WTC11 (cell line): Measurements from ENCODE around the gene ANKRD11. TPM values are rescaled to one million over a fixed set of nuclear protein-coding genes. Genes with fewer than 3 reads are reported as not detected.

ENCODE experiments used
- ATAC-seq: fragments of 200-7000 bp; cut with Tn5 transposase; 2 replicates; pipeline ENCODE4 v1.10.0; 2021; ENCODE audit warnings: mild to moderate bottlenecking, moderate library complexity
- CTCF ChIA-PET: fragments of 300-600 bp; sonication (Branson Sonifier 250); formaldehyde crosslinking; loops from one replicate; lab custom pipeline; 2021; ENCODE audit warnings: antibody characterized with exemption; lab: Charles Lee
- POLR2A ChIA-PET: fragments of 350-600 bp; sonication (Branson Sonifier 250); formaldehyde crosslinking; loops from one replicate; lab custom pipeline; 2021; ENCODE audit warnings: antibody characterized with exemption; lab: Charles Lee
- DNase-seq: peaks from one replicate; pipeline ENCODE4 v3.0.0; 2021; ENCODE audit warnings: low spot score
- H3K27ac Mint-ChIP-seq: 2 replicates; pipeline ENCODE4 v1.8.0; 2021; ENCODE audit warnings: mixed read lengths
- H3K27me3 Mint-ChIP-seq: 2 replicates; pipeline ENCODE4 v1.8.0; 2021; ENCODE audit warnings: low read depth, mild to moderate bottlenecking, moderate library complexity, mixed read lengths
- H3K36me3 Mint-ChIP-seq: 2 replicates; pipeline ENCODE4 v1.8.0; 2021; ENCODE audit warnings: mixed read lengths
- H3K4me1 Mint-ChIP-seq: 2 replicates; pipeline ENCODE4 v1.8.0; 2022; ENCODE audit warnings: mixed read lengths
- H3K4me3 Mint-ChIP-seq: 2 replicates; pipeline ENCODE4 v1.8.0; 2021; ENCODE audit warnings: mild to moderate bottlenecking, moderate library complexity, mixed read lengths
- H3K9me3 Mint-ChIP-seq: 2 replicates; pipeline ENCODE4 v1.8.0; 2021; ENCODE audit warnings: mixed read lengths
- CBFB ChIP-seq: sonication (generic); formaldehyde crosslinking; IDR thresholded peaks from 2 replicates; pipeline ENCODE4 v1.8.1; 2022; ENCODE audit warnings: mild to moderate bottlenecking, low read depth, missing genetic modification reagents
- CREB1 ChIP-seq: sonication (generic); formaldehyde crosslinking; IDR thresholded peaks from 2 replicates; pipeline ENCODE4 v1.8.0; 2023; ENCODE audit warnings: mild to moderate bottlenecking, missing genetic modification reagents
- EMX1 ChIP-seq: fragments of 250-450 bp; sonication (Bioruptor Pico); IDR thresholded peaks from 2 replicates; pipeline ENCODE4 v1.8.0; 2021; ENCODE audit warnings: mild to moderate bottlenecking
- GTF2I ChIP-seq: fragments of 250-450 bp; sonication (Bioruptor Pico); conservative IDR thresholded peaks from 2 replicates; pipeline ENCODE4 v1.4.0; 2021; ENCODE audit warnings: mild to moderate bottlenecking
- IRF2 ChIP-seq: sonication (generic); formaldehyde crosslinking; IDR thresholded peaks from 2 replicates; pipeline ENCODE4 v1.8.0; 2022; ENCODE audit warnings: low read depth, missing genetic modification reagents, borderline replicate concordance
- JUN ChIP-seq: sonication (generic); formaldehyde crosslinking; IDR thresholded peaks from 2 replicates; pipeline ENCODE4 v1.8.0; 2023; ENCODE audit warnings: mild to moderate bottlenecking, missing genetic modification reagents
- NFATC4 ChIP-seq: fragments of 250-450 bp; sonication (Bioruptor Pico); IDR thresholded peaks from 2 replicates; pipeline ENCODE4 v1.9.0; 2021; ENCODE audit warnings: mild to moderate bottlenecking
- NFYB ChIP-seq: sonication (generic); formaldehyde crosslinking; conservative IDR thresholded peaks from 2 replicates; pipeline ENCODE4 v1.8.0; 2022; ENCODE audit warnings: low read depth, missing genetic modification reagents
- NR1H2 ChIP-seq: sonication (generic); formaldehyde crosslinking; IDR thresholded peaks from 2 replicates; pipeline ENCODE4 v1.9.0; 2021; ENCODE audit warnings: mild to moderate bottlenecking, moderate library complexity, missing genetic modification reagents
- NR2C2 ChIP-seq: sonication (generic); formaldehyde crosslinking; IDR thresholded peaks from 2 replicates; pipeline ENCODE4 v1.8.0; 2022; ENCODE audit warnings: mild to moderate bottlenecking, missing genetic modification reagents
- RELA ChIP-seq: sonication (generic); formaldehyde crosslinking; IDR thresholded peaks from 2 replicates; pipeline ENCODE4 v1.8.1; 2022; ENCODE audit warnings: missing genetic modification reagents, mild to moderate bottlenecking, borderline replicate concordance
- RORB ChIP-seq: fragments of 250-450 bp; sonication (Bioruptor Pico); IDR thresholded peaks from 2 replicates; pipeline ENCODE4 v1.9.0; 2021; ENCODE audit warnings: mild to moderate bottlenecking
- SMAD3 ChIP-seq: sonication (generic); formaldehyde crosslinking; IDR thresholded peaks from 2 replicates; pipeline ENCODE4 v1.8.0; 2022; ENCODE audit warnings: missing genetic modification reagents, mild to moderate bottlenecking, borderline replicate concordance
- SMAD4 ChIP-seq: sonication (generic); formaldehyde crosslinking; IDR thresholded peaks from 2 replicates; pipeline ENCODE4 v1.8.0; 2022; ENCODE audit warnings: mild to moderate bottlenecking, missing genetic modification reagents
- SOX15 ChIP-seq: fragments of 250-450 bp; sonication (Bioruptor Pico); IDR thresholded peaks from 2 replicates; pipeline ENCODE4 v1.9.0; 2021; ENCODE audit warnings: mild to moderate bottlenecking
- TCF7 ChIP-seq: sonication (generic); formaldehyde crosslinking; IDR thresholded peaks from 2 replicates; pipeline ENCODE4 v1.8.0; 2022; ENCODE audit warnings: mild to moderate bottlenecking, low read depth, missing genetic modification reagents, moderate library complexity
- TEAD4 ChIP-seq: sonication (generic); formaldehyde crosslinking; IDR thresholded peaks from 2 replicates; pipeline ENCODE4 v1.8.0; 2022; ENCODE audit warnings: mild to moderate bottlenecking, missing genetic modification reagents
- ZNF232 ChIP-seq: sonication (generic); formaldehyde crosslinking; IDR thresholded peaks from 2 replicates; pipeline ENCODE4 v1.8.0; 2022; ENCODE audit warnings: mild to moderate bottlenecking, missing genetic modification reagents
- ZNF263 ChIP-seq: sonication (generic); formaldehyde crosslinking; IDR thresholded peaks from 2 replicates; pipeline ENCODE4 v1.8.1; 2022; ENCODE audit warnings: low read depth, mild to moderate bottlenecking, moderate library complexity, missing genetic modification reagents
- ZNF425 ChIP-seq: fragments of 250-450 bp; sonication (Bioruptor Pico); conservative IDR thresholded peaks from 2 replicates; pipeline ENCODE4 v1.9.0; 2021; ENCODE audit warnings: mild to moderate bottlenecking
- total RNA-seq: library from RNA; stranded (reverse); gene quantifications from 3 replicates; pipeline ENCODE4 v1.2.3, GENCODE V29; 2021
- TF ChIP-seq, protein P1 (sequence below): sonication (generic); formaldehyde crosslinking; IDR thresholded peaks from 2 replicates; pipeline ENCODE4 v1.8.1; 2022; ENCODE audit warnings: missing genetic modification reagents, borderline replicate concordance
- TF ChIP-seq, protein P2 (sequence below): sonication (generic); formaldehyde crosslinking; IDR thresholded peaks from 2 replicates; pipeline ENCODE4 v1.8.1; 2023; ENCODE audit warnings: mild to moderate bottlenecking, missing genetic modification reagents, moderate library complexity
- TF ChIP-seq, protein P3 (sequence below): fragments of 250-450 bp; sonication (Bioruptor Pico); IDR thresholded peaks from 2 replicates; pipeline ENCODE4 v1.8.0; 2021; ENCODE audit warnings: mild to moderate bottlenecking
- TF ChIP-seq, protein P4 (sequence below): sonication (generic); formaldehyde crosslinking; IDR thresholded peaks from 2 replicates; pipeline ENCODE4 v1.8.1; 2022; ENCODE audit warnings: mild to moderate bottlenecking, moderate library complexity, missing genetic modification reagents
- TF ChIP-seq, protein P5 (sequence below): sonication (generic); formaldehyde crosslinking; IDR thresholded peaks from 2 replicates; pipeline ENCODE4 v1.8.0; 2023; ENCODE audit warnings: mild to moderate bottlenecking, missing genetic modification reagents

The ANKRD11 gene
- total RNA-seq, 1 experiment from 2014 or later = 184 TPM

DNA sequence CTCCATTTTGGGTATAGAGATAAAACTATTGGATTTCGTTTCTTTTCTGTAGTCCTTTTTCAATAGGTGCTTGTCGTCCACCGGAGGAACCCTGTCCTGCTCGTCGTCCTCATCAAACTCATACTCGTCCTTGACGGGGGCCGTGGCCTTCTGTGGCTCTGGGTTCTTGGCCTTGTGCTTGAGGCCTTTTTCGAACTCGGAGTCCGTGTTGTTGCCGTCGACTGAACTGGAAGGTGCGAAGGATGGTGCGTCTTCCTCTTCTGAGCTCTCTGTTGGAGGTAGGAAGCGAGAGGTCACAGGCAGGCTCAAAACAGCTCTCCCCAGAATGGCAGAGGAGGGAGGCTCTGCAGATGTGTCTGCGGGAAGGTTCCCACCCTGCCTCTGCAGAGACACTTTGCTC is 205.0 kb downstream of the ANKRD11 start:
- Mint-ChIP-seq H3K27ac (no peak overlapping the region), H3K4me3 (no peak overlapping the region), H3K36me3 (peaks cover 19% of the 10 kb centered on the region), H3K27me3 (no peaks in the 10 kb centered on the region), H3K4me1 (peaks cover 9% of the 10 kb centered on the region), H3K9me3 (no peaks in the 10 kb centered on the region)
- POLR2A ChIA-PET = no interaction called here
- no peak for TF ChIP-seq NR2C2
- no peak for TF ChIP-seq GTF2I (CRISPR knock-in tag)
- no peak for TF ChIP-seq CBFB (CRISPR knock-in tag)
- TF ChIP-seq ZNF263 (CRISPR knock-in tag) = no peak
- no peak for TF ChIP-seq SMAD3 (CRISPR knock-in tag)
- TF ChIP-seq, protein P1, sequence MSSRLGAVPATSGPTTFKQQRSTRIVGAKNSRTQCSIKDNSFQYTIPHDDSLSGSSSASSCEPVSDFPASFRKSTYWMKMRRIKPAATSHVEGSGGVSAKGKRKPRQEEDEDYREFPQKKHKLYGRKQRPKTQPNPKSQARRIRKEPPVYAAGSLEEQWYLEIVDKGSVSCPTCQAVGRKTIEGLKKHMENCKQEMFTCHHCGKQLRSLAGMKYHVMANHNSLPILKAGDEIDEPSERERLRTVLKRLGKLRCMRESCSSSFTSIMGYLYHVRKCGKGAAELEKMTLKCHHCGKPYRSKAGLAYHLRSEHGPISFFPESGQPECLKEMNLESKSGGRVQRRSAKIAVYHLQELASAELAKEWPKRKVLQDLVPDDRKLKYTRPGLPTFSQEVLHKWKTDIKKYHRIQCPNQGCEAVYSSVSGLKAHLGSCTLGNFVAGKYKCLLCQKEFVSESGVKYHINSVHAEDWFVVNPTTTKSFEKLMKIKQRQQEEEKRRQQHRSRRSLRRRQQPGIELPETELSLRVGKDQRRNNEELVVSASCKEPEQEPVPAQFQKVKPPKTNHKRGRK (CRISPR knock-in tag) = no peak
- TF ChIP-seq, protein P2, sequence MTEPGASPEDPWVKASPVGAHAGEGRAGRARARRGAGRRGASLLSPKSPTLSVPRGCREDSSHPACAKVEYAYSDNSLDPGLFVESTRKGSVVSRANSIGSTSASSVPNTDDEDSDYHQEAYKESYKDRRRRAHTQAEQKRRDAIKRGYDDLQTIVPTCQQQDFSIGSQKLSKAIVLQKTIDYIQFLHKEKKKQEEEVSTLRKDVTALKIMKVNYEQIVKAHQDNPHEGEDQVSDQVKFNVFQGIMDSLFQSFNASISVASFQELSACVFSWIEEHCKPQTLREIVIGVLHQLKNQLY (CRISPR knock-in tag) = no peak
- no peak for TF ChIP-seq TCF7 (CRISPR knock-in tag)
- TF ChIP-seq EMX1 = no peak
- TF ChIP-seq, protein P3, sequence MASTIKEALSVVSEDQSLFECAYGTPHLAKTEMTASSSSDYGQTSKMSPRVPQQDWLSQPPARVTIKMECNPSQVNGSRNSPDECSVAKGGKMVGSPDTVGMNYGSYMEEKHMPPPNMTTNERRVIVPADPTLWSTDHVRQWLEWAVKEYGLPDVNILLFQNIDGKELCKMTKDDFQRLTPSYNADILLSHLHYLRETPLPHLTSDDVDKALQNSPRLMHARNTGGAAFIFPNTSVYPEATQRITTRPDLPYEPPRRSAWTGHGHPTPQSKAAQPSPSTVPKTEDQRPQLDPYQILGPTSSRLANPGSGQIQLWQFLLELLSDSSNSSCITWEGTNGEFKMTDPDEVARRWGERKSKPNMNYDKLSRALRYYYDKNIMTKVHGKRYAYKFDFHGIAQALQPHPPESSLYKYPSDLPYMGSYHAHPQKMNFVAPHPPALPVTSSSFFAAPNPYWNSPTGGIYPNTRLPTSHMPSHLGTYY (CRISPR knock-in tag) = no peak
- TF ChIP-seq NFATC4 (CRISPR knock-in tag) = no peak
- no peak for TF ChIP-seq CREB1 (CRISPR knock-in tag)
- TF ChIP-seq ZNF425 (CRISPR knock-in tag) = no peak
- no peak for TF ChIP-seq ZNF232 (CRISPR knock-in tag)
- TF ChIP-seq SMAD4 = no peak
- TF ChIP-seq, protein P4, sequence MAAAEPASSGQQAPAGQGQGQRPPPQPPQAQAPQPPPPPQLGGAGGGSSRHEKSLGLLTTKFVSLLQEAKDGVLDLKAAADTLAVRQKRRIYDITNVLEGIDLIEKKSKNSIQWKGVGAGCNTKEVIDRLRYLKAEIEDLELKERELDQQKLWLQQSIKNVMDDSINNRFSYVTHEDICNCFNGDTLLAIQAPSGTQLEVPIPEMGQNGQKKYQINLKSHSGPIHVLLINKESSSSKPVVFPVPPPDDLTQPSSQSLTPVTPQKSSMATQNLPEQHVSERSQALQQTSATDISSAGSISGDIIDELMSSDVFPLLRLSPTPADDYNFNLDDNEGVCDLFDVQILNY (CRISPR knock-in tag) = no peak
- TF ChIP-seq SOX15 (CRISPR knock-in tag) = no peak
- CTCF ChIA-PET = interaction anchor here (0.6 to 1.2 kb wide), 2 partner anchors 11 to 23 kb away, joined by 3 to 4 read pairs; no protein-coding TSS in a partner anchor
- DNase-seq (no peak), ATAC-seq (no peak)

DNA sequence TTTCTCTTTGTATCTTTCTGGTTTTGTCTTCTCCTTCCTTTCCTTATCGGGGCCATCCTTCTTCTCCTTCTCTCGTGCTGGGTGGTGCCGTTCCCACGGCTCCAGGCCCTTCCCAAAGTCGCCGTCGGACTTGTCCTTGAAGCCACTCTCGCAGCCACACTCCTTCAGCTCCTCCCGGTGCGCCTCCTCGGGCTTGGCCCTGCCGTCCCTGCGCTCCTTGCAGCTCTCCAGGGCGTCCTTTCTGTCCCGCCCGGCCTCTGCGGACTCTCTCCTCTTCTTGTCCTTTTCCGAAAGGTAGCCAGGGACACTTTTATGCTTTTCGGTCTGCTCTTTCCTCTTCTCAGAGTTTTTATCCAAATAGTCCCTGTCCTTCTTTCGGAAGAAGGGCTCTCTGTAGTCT is 206.9 kb downstream of the ANKRD11 start:
- no peak for TF ChIP-seq NFYB
- TF ChIP-seq RORB (CRISPR knock-in tag) = no peak
- TF ChIP-seq, protein P5, sequence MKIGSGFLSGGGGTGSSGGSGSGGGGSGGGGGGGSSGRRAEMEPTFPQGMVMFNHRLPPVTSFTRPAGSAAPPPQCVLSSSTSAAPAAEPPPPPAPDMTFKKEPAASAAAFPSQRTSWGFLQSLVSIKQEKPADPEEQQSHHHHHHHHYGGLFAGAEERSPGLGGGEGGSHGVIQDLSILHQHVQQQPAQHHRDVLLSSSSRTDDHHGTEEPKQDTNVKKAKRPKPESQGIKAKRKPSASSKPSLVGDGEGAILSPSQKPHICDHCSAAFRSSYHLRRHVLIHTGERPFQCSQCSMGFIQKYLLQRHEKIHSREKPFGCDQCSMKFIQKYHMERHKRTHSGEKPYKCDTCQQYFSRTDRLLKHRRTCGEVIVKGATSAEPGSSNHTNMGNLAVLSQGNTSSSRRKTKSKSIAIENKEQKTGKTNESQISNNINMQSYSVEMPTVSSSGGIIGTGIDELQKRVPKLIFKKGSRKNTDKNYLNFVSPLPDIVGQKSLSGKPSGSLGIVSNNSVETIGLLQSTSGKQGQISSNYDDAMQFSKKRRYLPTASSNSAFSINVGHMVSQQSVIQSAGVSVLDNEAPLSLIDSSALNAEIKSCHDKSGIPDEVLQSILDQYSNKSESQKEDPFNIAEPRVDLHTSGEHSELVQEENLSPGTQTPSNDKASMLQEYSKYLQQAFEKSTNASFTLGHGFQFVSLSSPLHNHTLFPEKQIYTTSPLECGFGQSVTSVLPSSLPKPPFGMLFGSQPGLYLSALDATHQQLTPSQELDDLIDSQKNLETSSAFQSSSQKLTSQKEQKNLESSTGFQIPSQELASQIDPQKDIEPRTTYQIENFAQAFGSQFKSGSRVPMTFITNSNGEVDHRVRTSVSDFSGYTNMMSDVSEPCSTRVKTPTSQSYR (CRISPR knock-in tag) = no peak
- no peak for TF ChIP-seq JUN (CRISPR knock-in tag)
- no peak for TF ChIP-seq RELA
- TF ChIP-seq, protein P1 (CRISPR knock-in tag) = no peak
- no peak for TF ChIP-seq NR1H2 (CRISPR knock-in tag)
- no peak for TF ChIP-seq TEAD4 (CRISPR knock-in tag)
- no peak for TF ChIP-seq IRF2 (CRISPR knock-in tag)
- no peak for TF ChIP-seq TCF7 (CRISPR knock-in tag)
- Mint-ChIP-seq H3K4me3 (no peak overlapping the region), H3K36me3 (peaks cover 14% of the 10 kb centered on the region), H3K27ac (no peak overlapping the region), H3K27me3 (no peaks in the 10 kb centered on the region), H3K9me3 (no peaks in the 10 kb centered on the region), H3K4me1 (no peaks in the 10 kb centered on the region)
- ATAC-seq (no peak), DNase-seq (no peak)
- POLR2A ChIA-PET = interaction anchor here (0.5 kb wide), 1 partner anchor 25 kb away, joined by 3 read pairs; no protein-coding TSS in a partner anchor
- CTCF ChIA-PET = interaction anchor here (0.5 to 1.4 kb wide), 2 partner anchors 10 to 39 kb away, joined by 3 to 5 read pairs; no protein-coding TSS in a partner anchor
